ENCODE results near the gene CTSW. TPM values are rescaled to one million over a fixed set of nuclear protein-coding genes. Genes with fewer than 3 reads are reported as not detected.
A peak's percentile ranks its signal among the peaks of the same experiment; 100 is the strongest.

CTSW gene
- polyA plus RNA-seq, 3 donors, result 0.73 to 1.5 (median 1.5) TPM

GRCh38 chr11:65900125-65900898 is 20.7 kb downstream of the CTSW start, which contains the start of gene FOSL1:
Gene FOSL1, minus strand, starts transcription at chr11:65900388. Its CDS starts 49 bp downstream, at chr11:65900339.
- peak; percentile 61 for DNase-seq

DNA sequence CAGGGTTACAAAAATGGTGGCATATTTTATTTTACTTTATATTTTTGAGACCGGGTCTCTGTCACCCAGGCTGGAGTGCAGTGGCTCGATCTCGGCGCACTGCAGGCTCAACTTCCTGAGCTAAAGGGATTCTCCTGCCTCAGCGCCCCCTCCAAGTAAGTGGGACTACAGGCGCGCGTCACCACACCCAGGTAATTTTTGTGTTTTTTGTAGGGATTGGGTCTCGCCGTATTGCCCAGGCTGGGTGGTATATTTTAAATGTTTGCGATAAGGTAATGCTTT is 21.2 kb downstream of the CTSW start:
- DNase-seq, result no peak

DNA sequence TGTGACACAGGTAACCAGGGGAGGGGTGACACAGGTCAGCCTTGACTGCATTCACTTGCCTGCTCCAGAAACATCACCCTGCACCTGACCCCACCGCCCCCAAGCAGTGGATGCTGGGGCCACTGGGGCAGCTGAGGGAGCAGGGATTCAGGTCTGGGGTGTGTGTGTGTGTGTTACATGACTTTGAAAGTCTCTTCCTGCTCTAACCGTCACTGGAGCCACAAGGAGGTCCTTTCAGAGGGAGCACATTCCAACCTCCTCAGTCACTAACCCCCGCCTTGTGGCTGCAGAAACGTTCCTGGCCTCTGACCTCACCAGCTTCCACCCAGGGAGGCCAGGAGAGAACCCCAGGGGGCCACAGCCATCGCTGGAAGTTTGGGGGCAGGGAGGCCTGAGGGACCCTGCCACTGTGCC is 23.4 kb downstream of the CTSW start:
- no peak for DNase-seq

DNA sequence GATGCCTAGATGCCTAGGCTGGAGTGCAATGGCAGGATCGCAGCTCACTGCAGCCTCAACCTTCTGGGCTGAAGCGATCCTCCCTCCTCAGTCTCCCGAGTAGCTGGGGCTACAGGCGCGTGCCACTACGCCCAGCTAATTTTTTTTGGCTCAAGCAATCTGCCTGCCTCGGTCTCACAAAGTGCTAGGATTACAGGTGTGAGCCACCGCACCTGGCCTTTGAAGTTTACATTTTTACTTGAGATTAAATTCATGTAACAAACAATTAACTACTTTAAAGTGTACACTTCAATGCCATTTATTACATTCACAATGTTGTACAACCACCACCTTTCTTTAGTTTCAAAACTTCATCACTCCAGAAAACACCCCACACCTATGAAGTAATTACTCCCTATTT is 24.1 kb downstream of the CTSW start:
- no peak for DNase-seq

DNA sequence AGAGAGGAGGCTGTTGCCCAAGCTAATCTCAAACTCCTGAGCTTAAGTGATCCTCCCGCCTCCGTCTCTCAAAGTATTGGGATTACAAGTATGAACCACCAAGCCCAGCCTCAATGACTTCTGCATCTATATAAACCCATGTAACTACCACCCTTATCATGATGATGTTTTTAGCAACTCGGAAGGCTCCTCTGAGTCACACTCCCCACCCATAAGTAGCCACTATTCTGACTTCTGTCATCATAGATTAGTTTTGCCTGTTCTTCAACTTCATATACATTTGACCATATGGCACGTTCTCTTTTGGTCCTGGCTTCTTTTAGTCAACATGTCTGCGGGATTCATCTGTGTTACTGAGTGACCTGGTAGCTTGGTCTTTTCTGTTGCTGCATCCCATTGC is 27.0 kb downstream of the CTSW start:
- DNase-seq, result no peak

GRCh38 chr11:65907878-65908277 is 28.2 kb downstream of the CTSW start:
- no peak for DNase-seq

GRCh38 chr11:65911682-65912568 is 32.3 kb downstream of the CTSW start:
- DNase-seq, result peak; percentile 55

DNA sequence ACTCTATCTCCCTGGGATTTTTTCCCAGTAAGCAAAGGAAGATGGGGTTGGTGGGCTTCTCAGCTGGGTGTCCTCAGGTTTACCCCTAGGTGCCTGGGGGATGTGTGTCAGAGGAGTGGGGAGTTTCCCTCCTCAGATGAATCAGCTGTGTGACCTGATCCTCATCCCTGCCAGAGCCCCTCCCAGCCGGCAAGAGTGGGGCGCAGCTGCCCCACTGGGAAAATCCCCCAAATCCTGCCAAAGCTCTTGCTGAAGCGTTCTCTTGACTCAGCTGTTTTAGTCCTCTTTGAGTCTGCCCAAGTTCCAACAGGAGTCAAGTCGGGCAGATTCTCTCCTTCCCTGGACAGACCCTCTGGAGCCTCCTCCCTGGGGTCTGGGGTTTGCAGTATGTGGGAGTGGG is 33.2 kb downstream of the CTSW start:
- DNase-seq, result no peak

GRCh38 chr11:65915101-65915820 is 35.6 kb downstream of the CTSW start:
- no peak for DNase-seq

- DNase-seq, result no peak
Measured at GRCh38 chr11:65915821-65916251, 36.2 kb downstream of the CTSW start.

GRCh38 chr11:65916391-65916790 is 36.8 kb downstream of the CTSW start:
- DNase-seq, result no peak

DNA sequence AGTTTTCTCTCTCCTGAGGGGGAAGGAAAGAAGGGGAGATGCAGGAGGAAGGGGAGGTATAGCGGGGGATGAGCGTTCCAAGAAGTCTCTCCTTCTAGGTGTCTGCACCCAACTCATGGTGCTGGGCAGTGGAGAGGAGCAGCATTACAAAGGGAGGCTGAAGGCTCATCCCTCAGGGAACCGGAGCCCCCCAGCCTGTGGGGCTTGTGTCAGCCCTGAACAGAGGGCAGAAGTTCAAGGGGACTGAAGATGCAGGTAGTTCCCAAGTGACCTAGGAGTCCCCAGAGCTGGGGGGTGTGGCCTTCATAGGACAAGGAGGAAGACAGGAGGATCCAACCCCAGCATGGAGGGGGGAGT is 37.4 kb downstream of the CTSW start:
- no peak for DNase-seq

GRCh38 chr11:65917434-65918210 is 38.0 kb downstream of the CTSW start:
- no peak for DNase-seq

GRCh38 chr11:65918211-65919140 is 38.8 kb downstream of the CTSW start, which contains the start of gene C11orf68:
Gene C11orf68, minus strand, starts transcription at chr11:65919062. Its CDS starts 31 bp downstream, at chr11:65919031.
- no peak for DNase-seq

DNA sequence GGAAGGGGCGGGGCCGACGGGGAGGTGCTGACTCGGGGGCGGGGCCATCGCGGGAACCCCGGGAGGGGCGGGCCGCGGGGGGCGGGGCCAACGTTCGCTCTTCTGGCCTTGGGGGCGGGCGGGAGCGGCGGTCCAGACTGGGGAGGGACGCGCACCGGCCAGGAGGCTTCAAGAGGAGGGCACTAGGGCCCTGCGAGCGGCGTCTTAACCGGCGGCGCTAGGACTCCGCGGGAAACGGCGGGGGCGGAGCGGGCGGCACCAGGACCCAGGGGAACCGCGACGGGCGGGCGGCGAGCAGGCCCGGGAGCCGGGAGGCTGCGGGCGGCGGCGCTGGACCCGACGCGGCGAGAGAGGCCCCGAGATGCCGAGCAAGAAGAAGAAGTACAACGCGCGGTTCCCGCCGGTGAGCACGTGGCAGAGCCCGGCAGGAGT is 39.5 kb downstream of the CTSW start, which contains the start of gene DRAP1:
DRAP1 (plus strand) TSS at position 286 of the 432 bp plus-strand sequence; CDS start at position 362, 76 bp downstream.
- DNase-seq, result peak; percentile 98

- no peak for DNase-seq
Measured at GRCh38 chr11:65919573-65920371, 40.1 kb downstream of the CTSW start.

GRCh38 chr11:65920372-65920802 is 40.8 kb downstream of the CTSW start:
- DNase-seq, result no peak

- no peak for DNase-seq
Measured at GRCh38 chr11:65921033-65921555, 41.5 kb downstream of the CTSW start.

- no peak for DNase-seq
Measured at GRCh38 chr11:65921876-65922275, 42.2 kb downstream of the CTSW start.
